Measurements from ENCODE around the gene TNIP3.
A peak's percentile ranks its signal among the peaks of the same experiment; 100 is the strongest.
"Not testable (repeated sequence)": the region's sequence is repeated elsewhere in the genome, so short reads cannot be mapped to it uniquely, and the experiment has no call there.

TNIP3 gene, protein sequence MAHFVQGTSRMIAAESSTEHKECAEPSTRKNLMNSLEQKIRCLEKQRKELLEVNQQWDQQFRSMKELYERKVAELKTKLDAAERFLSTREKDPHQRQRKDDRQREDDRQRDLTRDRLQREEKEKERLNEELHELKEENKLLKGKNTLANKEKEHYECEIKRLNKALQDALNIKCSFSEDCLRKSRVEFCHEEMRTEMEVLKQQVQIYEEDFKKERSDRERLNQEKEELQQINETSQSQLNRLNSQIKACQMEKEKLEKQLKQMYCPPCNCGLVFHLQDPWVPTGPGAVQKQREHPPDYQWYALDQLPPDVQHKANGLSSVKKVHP

DNA sequence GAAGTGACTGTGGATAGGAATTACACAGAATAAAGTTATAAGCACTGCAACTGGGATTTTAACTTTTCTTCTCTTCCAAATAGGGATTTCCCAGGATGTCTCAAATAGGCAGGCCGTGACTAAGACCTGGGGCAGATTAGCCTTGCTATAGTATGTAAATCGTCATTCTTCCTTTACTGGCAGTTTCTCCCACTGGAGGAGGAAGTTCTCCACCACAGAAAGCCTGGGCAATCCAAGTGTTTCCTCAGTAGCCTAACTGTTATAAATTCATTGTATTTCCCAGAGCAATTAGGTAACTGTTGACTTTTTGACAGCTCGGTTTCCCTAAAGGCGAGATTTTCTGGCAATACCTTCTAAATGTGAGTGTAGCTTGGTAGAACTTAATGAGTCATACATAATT lies at the start of gene TNIP3:
Gene TNIP3 (minus strand): TSS at position 31 of the 400 bp plus-strand sequence. CDS start 196 bp downstream, outside the sequence.
- DNase-seq, result no peak

DNA sequence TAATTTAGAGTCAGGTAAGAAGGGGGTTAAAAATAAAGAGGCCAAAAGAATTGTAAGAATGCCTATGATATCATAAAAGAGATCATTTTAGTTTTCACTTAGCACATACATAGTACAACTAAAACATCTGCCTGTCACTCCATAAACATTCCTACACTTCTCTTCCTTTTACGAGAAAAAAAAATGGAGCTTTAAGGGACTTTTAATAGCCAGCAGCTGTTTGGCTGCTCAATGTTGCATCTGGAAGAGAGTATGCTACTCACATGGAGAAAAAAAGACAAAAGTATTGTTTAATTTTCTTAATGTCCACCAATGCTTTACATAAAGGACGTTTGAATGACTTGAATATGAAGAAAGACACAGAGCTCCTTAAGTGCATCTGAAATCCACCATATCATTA lies 48.7 kb upstream of the TNIP3 start:
- peak; percentile 37 for DNase-seq

DNA sequence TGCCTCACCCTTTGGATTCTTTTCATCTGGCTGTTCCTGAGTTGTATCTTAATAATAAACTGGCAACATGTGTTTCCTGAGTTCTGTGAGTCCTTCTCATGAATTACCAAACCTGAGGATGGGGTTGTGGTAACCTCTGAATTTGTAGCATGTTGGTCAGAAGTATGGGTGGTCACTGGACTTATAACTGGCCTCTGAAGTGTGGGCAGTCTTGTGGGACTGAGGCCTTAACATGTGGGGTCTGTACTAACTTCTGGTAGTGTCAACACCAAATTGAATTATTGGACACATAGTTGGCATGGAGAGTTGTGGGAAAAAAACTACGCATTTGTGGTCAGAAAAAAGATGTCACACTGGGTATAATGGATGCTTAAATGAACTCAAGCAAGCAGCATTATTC lies 45.0 kb upstream of the TNIP3 start:
- no peak for DNase-seq

DNA sequence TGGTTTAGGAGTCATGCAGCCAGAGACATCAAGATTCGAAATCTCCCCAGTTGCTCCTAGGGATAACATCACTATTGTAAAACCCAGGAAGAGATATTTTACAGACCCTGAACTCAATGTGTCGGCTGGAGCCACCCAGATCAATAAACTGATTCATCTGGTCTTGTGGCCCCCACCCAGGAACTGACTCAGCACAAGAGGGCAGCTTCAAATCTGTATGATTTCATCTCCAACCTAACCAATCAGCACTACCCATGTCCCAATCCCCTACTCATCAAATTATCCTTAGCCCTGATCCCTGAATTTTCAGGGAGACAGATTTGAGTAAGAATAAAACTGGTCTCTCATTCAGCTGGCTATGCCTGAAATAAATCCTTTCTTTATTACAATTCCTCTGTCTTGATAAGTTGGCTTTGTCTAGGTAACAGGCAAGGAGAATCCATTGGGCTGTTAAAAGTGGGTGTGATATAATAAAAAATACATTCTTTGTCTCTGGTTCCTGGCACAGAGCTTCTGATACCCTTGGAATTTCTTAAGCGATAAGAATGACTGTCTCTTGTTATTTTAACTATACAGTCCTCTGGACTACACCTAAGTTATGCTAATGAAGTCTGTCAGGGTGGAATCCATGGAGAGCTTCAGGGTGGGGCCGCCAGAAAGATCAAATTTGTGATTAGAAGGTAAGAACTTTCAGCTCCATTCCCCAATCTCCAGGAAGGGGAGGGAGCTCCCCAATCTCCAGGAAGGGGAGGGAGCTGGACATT lies 44.3 kb upstream of the TNIP3 start:
- no peak for DNase-seq

DNA sequence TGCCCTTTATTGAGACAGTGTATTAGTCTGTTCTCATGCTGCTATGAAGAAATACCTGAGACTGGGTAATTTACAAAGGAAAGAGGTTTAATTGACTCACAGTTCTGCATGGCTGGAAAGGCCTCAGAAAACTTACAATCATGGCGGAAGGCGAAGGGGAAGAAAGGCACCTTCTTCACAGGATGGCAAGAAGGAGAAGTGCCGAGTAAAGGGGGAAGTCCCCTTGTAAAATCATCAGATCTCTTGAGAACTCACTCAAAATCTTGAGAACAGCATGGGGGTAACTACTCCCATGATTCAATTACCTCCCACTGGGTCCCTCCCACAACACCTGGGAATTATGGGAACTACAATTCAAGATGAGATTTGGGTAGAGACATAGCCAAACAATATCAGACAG lies 41.7 kb upstream of the TNIP3 start:
- not testable (repeated sequence) for DNase-seq

DNA sequence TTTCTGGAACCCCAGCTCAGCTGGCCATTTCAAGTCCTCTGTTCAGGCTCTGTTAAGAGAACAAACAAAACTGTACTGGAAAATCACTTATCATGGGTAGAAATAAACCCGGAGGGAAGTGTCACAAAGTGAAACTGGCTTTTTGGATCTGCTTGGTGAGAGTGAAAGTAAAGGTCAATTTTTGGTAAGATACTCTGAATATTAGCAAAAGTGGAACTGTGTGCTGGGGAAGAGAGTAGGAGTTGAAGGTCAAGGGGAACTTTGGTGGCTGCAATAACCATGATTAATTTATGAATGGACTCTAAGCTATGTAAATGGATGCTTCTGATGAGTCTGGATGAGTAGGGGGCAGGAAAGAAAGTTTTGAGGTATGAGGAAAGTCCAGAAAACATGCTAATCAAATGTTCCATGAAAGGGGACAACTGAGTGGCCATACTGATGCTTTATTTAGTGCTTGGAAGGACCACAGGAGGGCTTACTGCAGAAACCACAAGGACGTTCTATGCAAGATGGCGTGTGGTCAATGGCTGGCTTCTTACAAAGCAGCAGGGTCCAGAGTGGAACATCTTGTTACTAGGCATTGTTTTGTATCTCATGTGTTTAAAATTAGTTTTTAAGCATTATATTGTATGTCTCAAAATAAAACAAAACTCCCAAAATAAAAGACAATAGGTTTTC lies 36.8 kb upstream of the TNIP3 start:
- DNase-seq, result no peak

DNA sequence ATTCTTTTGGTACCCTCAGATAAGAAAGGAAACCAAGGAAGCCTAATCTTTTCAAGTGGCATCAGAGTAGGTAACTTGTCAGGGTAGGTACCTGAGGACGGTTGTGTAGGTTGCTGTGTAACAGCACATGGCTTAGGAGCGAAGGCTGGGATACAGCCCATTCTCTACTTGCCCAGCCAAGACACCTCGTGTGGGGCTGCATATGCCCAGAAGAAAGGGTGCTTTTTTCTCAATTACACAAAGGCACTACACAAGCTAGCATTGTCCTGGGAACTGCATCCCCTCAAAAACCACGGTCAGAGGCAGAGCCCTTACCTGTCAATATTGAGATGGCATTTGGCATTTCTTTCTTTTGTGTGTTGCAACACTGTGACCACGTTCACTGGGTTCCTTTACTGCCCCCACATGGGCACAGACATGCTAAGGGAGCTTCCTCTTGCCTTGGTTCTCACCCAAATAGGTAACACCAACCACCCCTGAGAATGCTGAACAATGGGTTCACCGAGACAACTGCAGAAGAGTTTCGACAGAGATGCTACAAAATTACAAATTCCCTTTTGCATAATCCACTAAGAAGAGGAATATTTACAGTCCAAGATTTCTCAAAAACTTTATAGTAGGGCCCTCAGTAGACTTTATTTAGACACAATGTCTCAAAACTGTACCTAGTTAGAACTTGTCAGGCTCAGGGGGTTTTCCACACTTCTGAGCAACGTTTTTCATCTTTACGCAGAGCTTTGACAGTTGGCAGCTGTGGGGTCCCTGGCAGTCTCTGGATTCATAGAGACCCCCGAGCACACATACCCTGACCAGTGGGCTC lies 35.8 kb upstream of the TNIP3 start:
- no peak for DNase-seq

DNA sequence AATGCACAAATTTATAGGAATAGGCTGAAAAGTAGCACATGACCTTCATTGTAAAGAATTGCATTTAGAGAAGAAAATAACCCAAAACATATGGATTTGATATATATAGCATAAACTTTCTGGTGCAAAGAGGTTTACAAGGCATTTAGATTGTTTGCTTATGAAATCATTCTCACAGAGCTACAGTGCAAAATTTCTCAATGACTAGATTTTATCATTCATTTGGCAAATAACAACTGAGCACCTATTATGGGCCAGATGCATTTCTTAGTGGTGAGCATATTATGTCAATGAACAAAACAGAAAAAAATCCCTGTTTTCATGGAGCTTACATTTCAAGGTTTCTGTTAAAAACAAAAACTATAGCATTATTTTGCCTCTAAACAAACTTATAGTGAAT lies 34.1 kb upstream of the TNIP3 start:
- no peak for DNase-seq

DNA sequence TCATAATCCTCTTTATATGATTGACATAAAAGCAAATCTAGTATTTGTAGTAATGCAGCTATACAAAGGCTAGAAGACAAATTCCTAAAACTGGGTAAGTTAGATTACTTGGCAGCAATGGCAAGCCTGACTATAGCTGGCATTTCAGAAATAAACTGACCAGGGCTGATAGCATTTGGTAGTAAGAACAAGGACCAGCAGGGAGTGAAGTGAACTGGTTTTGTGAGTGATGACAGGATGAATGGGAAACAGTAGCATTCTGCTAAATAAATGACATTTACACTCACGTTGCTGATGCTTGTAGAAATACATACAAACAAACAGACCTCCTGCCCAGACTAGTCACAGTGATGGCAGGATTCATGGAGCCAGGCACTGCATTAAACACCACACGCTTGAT lies 31.5 kb upstream of the TNIP3 start:
- DNase-seq, result no peak

DNA sequence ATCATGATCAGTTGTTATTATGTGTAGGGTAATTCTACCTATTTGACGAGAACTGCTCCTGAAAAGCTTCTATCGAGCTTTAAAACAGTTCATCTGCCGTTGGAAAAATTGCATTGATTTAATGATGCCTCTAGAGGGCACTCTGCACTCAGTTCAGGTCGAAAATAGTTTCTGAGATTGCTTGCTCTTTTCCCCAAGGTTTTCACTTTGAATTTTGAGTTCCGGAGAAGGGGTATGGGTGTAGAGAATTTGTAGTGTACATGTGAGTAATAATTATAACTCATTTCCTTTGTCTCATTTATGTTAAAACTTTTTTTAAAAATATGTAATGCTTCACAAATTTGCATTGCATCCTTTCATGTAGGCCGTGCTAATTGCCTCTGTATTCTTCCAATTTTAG lies 28.4 kb upstream of the TNIP3 start:
- no peak for DNase-seq

DNA sequence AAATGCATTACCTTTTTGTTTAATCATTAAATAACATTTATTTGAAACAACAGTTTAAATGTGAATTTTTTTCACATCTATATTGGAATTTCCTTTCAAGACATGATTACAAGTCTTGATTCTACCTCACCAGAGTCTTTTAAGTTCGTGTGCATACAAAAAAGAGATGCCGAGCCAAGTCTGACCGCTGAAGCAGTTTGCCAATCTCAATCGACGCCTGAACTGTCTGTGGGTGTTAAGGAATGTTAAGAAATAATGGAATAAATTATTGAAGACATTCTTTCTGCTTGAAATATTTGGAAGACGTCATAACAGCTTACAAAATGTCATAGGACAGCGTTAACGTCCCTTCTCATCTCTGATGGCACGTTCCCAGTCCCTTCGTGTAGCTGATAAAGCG lies 27.9 kb upstream of the TNIP3 start:
- no peak for DNase-seq

DNA sequence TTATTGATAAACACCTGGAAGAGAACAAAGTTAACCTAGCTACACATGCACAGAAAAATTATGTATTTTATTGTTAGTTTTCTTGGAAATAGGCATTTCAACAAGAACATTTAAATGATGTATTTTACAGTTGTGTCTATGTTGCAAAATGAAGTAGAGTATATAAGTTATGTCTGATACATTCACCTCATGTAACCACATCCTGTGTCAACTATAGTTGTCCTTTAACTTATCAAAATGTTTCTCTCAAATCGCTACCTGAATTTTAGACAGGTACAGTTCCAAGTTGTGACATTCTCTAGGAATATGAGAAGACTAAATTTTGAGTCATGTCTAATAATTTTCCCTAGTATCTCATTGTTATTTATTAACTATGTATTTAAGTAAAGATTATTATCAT lies 27.2 kb upstream of the TNIP3 start:
- no peak for DNase-seq

DNA sequence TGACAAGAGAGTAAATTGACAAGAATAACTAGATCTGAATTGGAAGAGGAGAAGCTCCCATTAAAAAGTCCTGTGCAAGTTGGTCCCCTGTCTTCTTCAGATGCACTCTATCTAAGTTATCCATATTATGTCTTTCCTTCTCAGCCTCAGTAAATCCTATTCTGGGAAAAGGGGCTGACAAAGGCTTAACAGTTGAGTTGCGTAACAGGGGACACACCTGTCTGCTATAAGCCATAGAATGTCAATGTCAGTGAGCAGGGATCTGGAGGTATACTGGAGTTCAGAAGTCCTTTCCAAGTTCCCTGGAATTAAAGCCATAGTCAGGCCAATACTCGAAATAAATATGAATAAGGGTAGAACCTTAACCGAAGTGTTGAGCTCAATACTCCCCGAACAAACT lies 26.3 kb upstream of the TNIP3 start:
- no peak for DNase-seq

DNA sequence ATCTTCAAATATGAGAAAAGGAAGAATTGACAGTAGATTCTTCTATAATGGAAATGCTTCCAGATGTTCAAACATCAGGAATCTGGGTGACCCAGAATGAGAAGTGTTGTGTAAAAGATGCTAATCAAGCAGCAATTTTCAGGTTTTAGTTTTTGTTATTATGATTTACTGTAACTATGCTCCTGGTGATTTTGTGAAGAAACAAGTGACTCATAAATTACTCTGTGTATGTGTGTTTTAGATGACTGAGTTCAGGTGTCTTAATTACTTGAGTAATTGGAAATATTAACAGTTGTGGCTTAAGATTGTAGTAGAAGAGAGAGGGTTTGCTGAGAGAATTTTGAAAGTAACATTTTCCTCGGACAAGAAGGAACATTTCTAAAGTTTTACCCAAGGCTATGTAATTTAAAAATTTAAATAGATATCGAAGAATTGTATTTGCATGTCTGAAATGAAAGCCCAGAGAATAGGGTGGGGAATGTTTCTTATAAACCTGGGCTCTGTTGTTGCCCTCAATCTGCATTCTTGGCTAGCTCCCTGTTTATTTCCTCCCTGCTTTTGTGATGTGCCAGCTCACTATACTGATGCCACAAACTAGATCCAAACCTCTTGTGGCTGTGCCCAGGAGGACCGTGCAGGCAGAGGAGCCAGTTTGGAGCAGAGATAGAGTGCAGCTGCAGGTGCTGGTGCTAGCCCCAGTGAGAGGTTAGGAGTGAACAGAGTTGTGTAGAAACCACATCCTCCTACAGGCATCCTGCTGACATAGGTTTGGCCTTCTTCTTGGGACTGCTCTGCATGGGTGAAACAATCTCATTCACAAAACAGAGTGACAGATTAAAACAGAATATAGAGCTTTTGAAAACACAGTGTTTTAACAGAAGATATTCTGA lies 25.4 kb upstream of the TNIP3 start:
- DNase-seq, result no peak

DNA sequence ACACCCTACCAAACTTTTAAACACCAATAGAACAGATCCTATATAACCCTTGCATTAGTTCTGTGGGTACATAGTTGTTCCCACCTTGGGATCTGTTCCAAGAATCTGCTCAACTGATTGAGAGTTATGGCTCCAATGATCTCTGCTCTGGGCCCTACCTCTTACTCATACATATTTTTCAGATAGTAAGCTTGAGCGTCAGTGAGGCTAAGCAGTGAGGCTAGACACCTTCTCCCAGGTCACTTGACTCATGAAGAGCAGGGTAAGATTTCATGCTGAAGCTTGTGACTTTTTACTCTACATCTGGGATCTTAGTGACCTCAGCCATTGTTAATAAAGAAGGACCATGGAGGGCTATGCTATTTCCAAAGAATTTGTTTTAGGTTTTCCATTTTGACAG lies 23.1 kb upstream of the TNIP3 start:
- no peak for DNase-seq

DNA sequence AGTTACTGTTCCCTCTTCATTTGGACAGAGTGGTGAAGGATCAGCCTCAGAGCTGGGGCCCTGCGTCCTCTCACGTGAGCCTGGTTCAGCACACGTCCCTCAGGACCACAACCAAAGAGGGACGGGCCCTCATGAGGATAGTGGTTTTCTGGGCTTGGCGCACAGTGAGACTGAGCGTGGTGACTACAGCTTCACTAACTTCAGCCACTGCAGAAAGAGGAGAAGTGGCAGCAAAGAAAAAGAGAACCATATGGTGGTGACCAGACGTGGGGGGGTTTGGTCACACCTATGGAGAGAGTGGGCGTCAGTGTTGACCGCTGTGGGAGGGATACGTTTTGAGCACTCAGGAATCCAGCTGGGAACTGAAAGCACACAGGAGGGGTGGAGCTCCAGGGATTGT lies 21.8 kb upstream of the TNIP3 start:
- no peak for DNase-seq

DNA sequence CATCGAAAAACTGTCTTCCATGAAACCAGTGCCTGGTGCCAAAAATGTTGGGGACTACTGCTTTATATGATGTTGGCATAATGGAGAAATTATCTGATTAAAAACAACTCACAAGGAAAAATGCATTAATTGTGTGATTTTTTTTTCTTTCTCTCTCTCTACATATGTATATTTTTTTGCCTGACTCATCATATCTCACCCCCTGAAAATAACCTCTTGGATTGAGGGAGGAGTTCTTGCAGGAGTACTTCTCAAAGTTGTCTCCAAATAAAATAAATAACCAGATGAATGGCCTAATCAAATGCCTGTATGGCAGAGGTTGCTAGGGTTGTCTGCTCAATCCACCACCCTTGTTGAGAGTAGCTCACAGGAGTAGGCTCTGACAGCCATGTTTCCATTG lies 19.9 kb upstream of the TNIP3 start:
- DNase-seq, result no peak

DNA sequence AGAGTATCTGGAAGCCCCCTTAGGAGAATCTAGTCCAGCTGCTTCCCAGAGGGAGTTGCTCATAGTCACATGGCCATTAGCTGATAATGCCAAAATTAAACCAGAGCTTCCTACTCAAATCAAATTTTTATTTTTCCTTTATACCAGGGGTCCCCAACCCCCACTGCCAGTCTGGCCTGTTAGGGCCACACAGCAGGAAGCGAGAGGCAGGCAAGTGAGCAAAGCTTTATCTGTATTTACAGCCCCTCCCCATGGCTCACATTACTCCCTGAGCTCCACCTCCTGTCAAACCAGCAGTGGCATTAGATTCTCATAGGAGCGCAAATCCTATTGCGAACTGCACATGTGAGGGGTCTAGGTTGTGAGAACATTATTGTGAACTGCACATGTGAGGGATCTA lies 19.2 kb upstream of the TNIP3 start:
- no peak for DNase-seq

DNA sequence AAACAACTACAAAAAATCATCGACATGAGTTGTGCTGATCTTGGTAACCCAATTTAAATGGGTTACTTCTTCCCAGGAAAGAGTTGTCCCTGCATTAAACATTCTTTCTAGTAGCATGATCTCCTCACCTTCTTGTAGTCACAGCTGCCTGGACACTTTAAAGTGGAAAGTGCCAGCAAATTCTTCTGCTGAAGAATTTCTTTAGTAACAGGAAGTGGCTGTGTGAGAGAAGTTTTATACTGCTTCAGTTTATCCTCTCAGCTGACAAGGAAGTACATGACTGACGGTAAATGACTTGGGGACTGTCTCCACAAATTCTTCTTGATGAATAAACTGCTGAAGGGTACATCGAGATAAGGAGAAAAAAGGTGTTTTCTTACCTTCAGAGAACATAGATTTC lies 18.2 kb upstream of the TNIP3 start:
- DNase-seq, result no peak

DNA sequence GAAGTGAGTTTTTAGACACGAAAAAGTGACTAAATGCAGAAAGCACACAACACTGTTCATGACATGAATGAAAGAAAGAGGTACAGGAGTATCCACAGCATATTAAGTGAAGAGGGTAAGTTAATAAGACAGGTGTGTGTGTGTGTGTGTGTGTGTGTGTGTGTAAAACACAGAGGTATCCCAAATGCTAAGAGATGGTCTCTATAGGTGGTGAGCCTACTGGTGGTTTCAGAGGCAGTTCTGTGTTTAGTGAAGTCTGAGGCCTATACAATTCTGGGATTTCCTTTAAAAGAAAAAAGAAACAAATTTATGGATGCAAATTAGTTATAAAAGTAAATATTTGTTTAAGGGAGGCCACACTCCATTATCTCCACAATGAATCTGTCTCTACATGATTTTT lies 17.4 kb upstream of the TNIP3 start:
- DNase-seq, result no peak

DNA sequence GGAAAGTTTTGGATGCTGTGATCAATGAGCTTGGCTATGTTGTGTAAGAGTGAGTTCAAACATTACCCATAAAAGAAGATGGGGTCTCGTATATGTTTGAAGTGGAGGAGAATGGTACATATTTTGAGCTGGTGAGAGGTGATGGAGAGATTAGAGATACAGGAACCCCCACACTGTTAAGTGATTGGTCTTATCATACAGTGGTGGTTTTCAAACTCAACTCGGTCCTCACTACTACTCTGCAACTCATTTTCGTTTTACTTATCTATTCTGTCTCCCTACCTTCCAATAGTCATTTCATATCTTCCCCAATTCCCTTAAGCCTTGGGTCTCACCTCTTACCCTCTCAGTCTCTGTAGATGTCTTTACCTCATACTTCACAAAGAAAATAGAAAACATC lies 16.4 kb upstream of the TNIP3 start:
- DNase-seq, result no peak
